H1 (cell line): Measurements from ENCODE around the gene RRBP1. TPM values are rescaled to one million over a fixed set of nuclear protein-coding genes. Genes with fewer than 3 reads are reported as not detected.

Experiments
- CTCF ChIA-PET: fragments of 300-600 bp; sonication (Branson Sonifier 250); formaldehyde crosslinking; loops from one replicate; lab custom pipeline; 2021; ENCODE audit not compliant: partially characterized antibody; lab: Charles Lee
- POLR2A ChIA-PET: fragments of 300-600 bp; sonication (Branson Sonifier 250); formaldehyde crosslinking; loops from one replicate; lab custom pipeline; 2021; ENCODE audit warnings: inconsistent platforms; ENCODE audit not compliant: partially characterized antibody; lab: Charles Lee
- DNase-seq, 2 experiments: peaks; one replicate each; pipeline versions ENCODE4 v3.0.0 to v3.0.0-alpha.2; 2010 to 2022; ENCODE audit warnings: low spot score in 2 of 2, low read depth in 1 of 2, mixed read lengths in 1 of 2
- FAIRE-seq: peaks from 2 replicates; lab custom pipeline; 2011; peaks lifted over from hg19 to GRCh38; lab: Jason Lieb, UNC
- H2AFZ ChIP-seq: 2 replicates; pipeline ENCODE4 v1.8.1; 2012; ENCODE audit warnings: low read length, inconsistent platforms
- H2AK5ac ChIP-seq: 2 replicates; pipeline ENCODE4 v1.6.1; 2013; ENCODE audit warnings: low read depth, low read length
- H2BK120ac ChIP-seq: replicated peaks from 2 replicates; pipeline ENCODE3; 2013; ENCODE audit warnings: low read depth, low read length, inconsistent platforms
- H2BK12ac ChIP-seq: 2 replicates; pipeline ENCODE4 v1.6.1; 2013; ENCODE audit warnings: low read depth, low read length
- H2BK15ac ChIP-seq: 2 replicates; pipeline ENCODE4 v1.6.1; 2013; ENCODE audit warnings: low read length
- H2BK20ac ChIP-seq: 2 replicates; pipeline ENCODE4 v1.6.1; 2013; ENCODE audit warnings: low read length
- H2BK5ac ChIP-seq: 2 replicates; pipeline ENCODE4 v1.6.1; 2013; ENCODE audit warnings: low read depth, low read length
- H3K14ac ChIP-seq: 2 replicates; pipeline ENCODE4 v1.6.1; 2013; ENCODE audit warnings: inconsistent platforms; ENCODE audit not compliant: insufficient read length
- H3K18ac ChIP-seq: 2 replicates; pipeline ENCODE4 v1.6.1; 2013; ENCODE audit warnings: low read length; ENCODE audit errors: extremely low read depth
- H3K23ac ChIP-seq: 2 replicates; pipeline ENCODE4 v1.6.1; 2013; ENCODE audit warnings: inconsistent platforms; ENCODE audit not compliant: insufficient read length
- H3K23me2 ChIP-seq: 2 replicates; pipeline ENCODE4 v1.6.1; 2013; ENCODE audit warnings: low read depth, low read length
- H3K27ac ChIP-seq: 2 replicates; pipeline ENCODE4 v1.6.1; 2011; ENCODE audit warnings: low read depth, low read length, inconsistent platforms
- H3K27me3 ChIP-seq, 4 experiments: replicated peaks in 1 of 4; 1 replicate in 1 of 4; 2 replicates in 3 of 4; pipeline versions ENCODE4 v1.6.1 to v1.8.1; 2011 to 2013; ENCODE audit warnings: low read length in 3 of 4, mild to moderate bottlenecking in 3 of 4, inconsistent platforms in 2 of 4, mixed read lengths in 2 of 4, moderate library complexity in 1 of 4; ENCODE audit not compliant: control insufficient read depth in 3 of 4, insufficient read depth in 3 of 4; ENCODE audit errors: extremely low read depth in 1 of 4
- H3K36me3 ChIP-seq, 4 experiments: 2 replicates each; pipeline versions ENCODE4 v1.6.1 to v1.8.1; 2011 to 2013; ENCODE audit warnings: mild to moderate bottlenecking in 4 of 4, low read length in 3 of 4, moderate library complexity in 2 of 4, control low read depth in 1 of 4, inconsistent platforms in 1 of 4; ENCODE audit not compliant: insufficient read depth in 4 of 4, control insufficient read depth in 2 of 4
- H3K4ac ChIP-seq: replicated peaks from 2 replicates; pipeline ENCODE3; 2013; ENCODE audit warnings: low read length, low read depth, mixed read lengths, inconsistent platforms; ENCODE audit not compliant: insufficient read length
- H3K4me1 ChIP-seq, 4 experiments: replicated peaks in 1 of 4; 1 replicate in 1 of 4; 2 replicates in 3 of 4; pipeline versions ENCODE4 v1.6.1 to v1.8.1; 2011 to 2013; ENCODE audit warnings: low read length in 3 of 4, inconsistent platforms in 2 of 4, mixed read lengths in 1 of 4; ENCODE audit not compliant: insufficient read depth in 4 of 4, control insufficient read depth in 3 of 4
- H3K4me2 ChIP-seq, 2 experiments: 2 replicates each; pipeline versions ENCODE4 v1.6.1 to v1.8.1; 2011 to 2013; ENCODE audit warnings: low read depth in 2 of 2, low read length in 2 of 2, control low read depth in 1 of 2, inconsistent platforms in 1 of 2, mild to moderate bottlenecking in 1 of 2; ENCODE audit not compliant: insufficient read depth in 1 of 2
- H3K4me3 ChIP-seq, 4 experiments: fragments of 200-600, 300-600 bp in 1 of 4; sonication (generic), shearing (Covaris generic), sonication (Bioruptor Twin) in 1 of 4; 2 replicates each; pipeline versions ENCODE4 v1.5.1 to v1.8.1; 2011 to 2016; ENCODE audit warnings: low read length in 4 of 4, low read depth in 3 of 4, control low read depth in 2 of 4, inconsistent platforms in 2 of 4, mild to moderate bottlenecking in 2 of 4, mixed read lengths in 1 of 4, moderate library complexity in 1 of 4; ENCODE audit not compliant: insufficient read depth in 2 of 4; ENCODE audit errors: extremely low read depth in 1 of 4
- H3K56ac ChIP-seq: replicated peaks from 2 replicates; pipeline ENCODE3; 2013; ENCODE audit warnings: low read depth, mild to moderate bottlenecking, mixed read lengths, low read length, inconsistent platforms; ENCODE audit not compliant: insufficient read length
- H3K79me1 ChIP-seq: 2 replicates; pipeline ENCODE4 v1.6.1; 2013; ENCODE audit warnings: low read depth, low read length, control low read depth
- H3K79me2 ChIP-seq, 2 experiments: 2 replicates each; pipeline versions ENCODE4 v1.6.1 to v1.8.1; 2012 to 2013; ENCODE audit warnings: low read length in 2 of 2, mild to moderate bottlenecking in 2 of 2, inconsistent platforms in 1 of 2; ENCODE audit not compliant: insufficient read depth in 2 of 2, control insufficient read depth in 1 of 2
- H3K9ac ChIP-seq, 4 experiments: replicated peaks in 1 of 4; 1 replicate in 1 of 4; 2 replicates in 3 of 4; pipeline versions ENCODE4 v1.6.1 to v1.8.1; 2011 to 2013; ENCODE audit warnings: low read depth in 3 of 4, low read length in 3 of 4, control low read depth in 2 of 4, mild to moderate bottlenecking in 2 of 4, moderate library complexity in 2 of 4, inconsistent platforms in 1 of 4; ENCODE audit errors: extremely low read depth in 1 of 4
- H3K9me3 ChIP-seq, 2 experiments: 2 replicates each; pipeline versions ENCODE4 v1.6.1 to v1.8.1; 2012 to 2013; ENCODE audit warnings: mild to moderate bottlenecking in 2 of 2, moderate library complexity in 2 of 2, control low read depth in 1 of 2, inconsistent platforms in 1 of 2, low read depth in 1 of 2, low read length in 1 of 2, mixed read lengths in 1 of 2; ENCODE audit not compliant: insufficient read depth in 2 of 2
- H4K20me1 ChIP-seq, 2 experiments: replicated peaks in 1 of 2; 2 replicates each; pipeline versions ENCODE3 to v1.8.1; 2011 to 2013; ENCODE audit warnings: inconsistent platforms in 2 of 2, low read length in 2 of 2, mild to moderate bottlenecking in 1 of 2; ENCODE audit not compliant: insufficient read depth in 2 of 2, control insufficient read depth in 1 of 2
- H4K5ac ChIP-seq: 2 replicates; pipeline ENCODE4 v1.6.1; 2013; ENCODE audit warnings: low read length, low read depth, mixed read lengths, inconsistent platforms; ENCODE audit not compliant: insufficient read length
- H4K8ac ChIP-seq: 2 replicates; pipeline ENCODE4 v1.8.0; 2013; ENCODE audit warnings: mild to moderate bottlenecking, moderate library complexity, low read length, inconsistent platforms; ENCODE audit not compliant: insufficient read depth; ENCODE audit errors: extremely low read depth
- H4K91ac ChIP-seq: replicated peaks from 2 replicates; pipeline ENCODE3; 2013; ENCODE audit warnings: low read length, mixed read lengths, inconsistent platforms; ENCODE audit not compliant: insufficient read length
- CEBPB ChIP-seq: IDR thresholded peaks from 2 replicates; pipeline ENCODE4 v1.6.1; 2012; ENCODE audit warnings: low read depth, low read length
- CTBP2 ChIP-seq: IDR thresholded peaks from 2 replicates; pipeline ENCODE4 v1.7.0; 2011; ENCODE audit warnings: borderline replicate concordance, mild to moderate bottlenecking, moderate library complexity, mixed read lengths, low read length; ENCODE audit not compliant: insufficient read depth, insufficient read length
- SIX5 ChIP-seq: IDR thresholded peaks from 2 replicates; pipeline ENCODE4 v1.6.1; 2011; ENCODE audit warnings: mild to moderate bottlenecking, low read depth, low read length
- WGBS, 2 experiments: shearing (Covaris generic) in 1 of 2; methylation state at CpG; one replicate each; pipeline versions ENCODE4 v1.1.6 to v1.1.7; 2013 to 2015; ENCODE audit warnings: low lambda C conversion rate in 2 of 2, mixed read lengths in 2 of 2, inconsistent platforms in 1 of 2, low coverage in 1 of 2, missing lambda C conversion rate in 1 of 2; ENCODE audit not compliant: insufficient replicate concordance in 2 of 2, insufficient coverage in 1 of 2, insufficient read length in 1 of 2; ENCODE audit errors: extremely low coverage in 1 of 2, missing lambda C conversion rate in 1 of 2; 5-methylcytosine and 5-hydroxymethylcytosine counted together
- polyA plus RNA-seq, 7 experiments: library from polyadenylated mRNA; depleted of rRNA in 3 of 7; stranded (reverse) in 5 of 7; unstranded in 2 of 7; fragments of >200 nt in 5 of 7; fragments of 200-250 nt in 2 of 7; gene quantifications; 1 replicate in 5 of 7; 2 replicates in 1 of 7; 4 replicates in 1 of 7; pipeline versions ENCODE4 v1.2.1 to v1.2.3, GENCODE V29; 2011 to 2013; ENCODE audit warnings: missing spikeins in 2 of 7, mixed read lengths in 2 of 7
- total RNA-seq: library from RNA; stranded (reverse); fragmentation: NEBNext Ultra II Directional; extraction: Animal tissue kit (Norgen Biotek cat#: 25700); gene quantifications from 2 replicates; pipeline ENCODE4 v1.2.1, GENCODE V29; 2021
- TF ChIP-seq, protein P1 (sequence below): IDR thresholded peaks from 2 replicates; pipeline ENCODE4 v1.6.1; 2012; ENCODE audit warnings: inconsistent platforms

The RRBP1 gene
- total and polyA plus RNA-seq, 2 of the 8 experiments (the other 6 are each of a cell fraction or from before 2014, with no cell fraction given) = 15.9 to 157 TPM

DNA sequence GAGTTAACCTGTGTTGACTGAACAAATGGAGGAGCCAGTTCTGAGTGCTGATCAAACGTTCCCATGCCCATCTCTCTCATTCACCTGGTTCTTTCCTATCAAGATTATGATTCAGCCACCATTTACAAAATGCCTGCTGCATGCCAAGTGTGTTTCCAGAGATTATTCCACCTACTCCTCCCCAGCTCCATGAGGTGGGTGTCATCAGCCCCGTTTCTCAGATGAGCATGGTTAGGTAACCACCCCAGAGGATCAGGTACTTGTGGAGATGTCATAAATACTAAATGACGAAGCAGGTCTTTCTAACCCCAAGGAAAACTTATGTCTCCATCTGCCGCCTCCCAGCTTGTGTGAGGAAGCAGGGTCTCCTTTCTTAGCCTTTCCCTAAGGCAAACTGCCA lies 19.8 kb upstream of the RRBP1 start:
- Histone ChIP-seq H4K8ac (no peak overlapping the region), H3K4me1 (no peaks in the 10 kb centered on the region), H3K36me3 (no peaks in the 10 kb centered on the region), H3K27me3 (no peaks in the 10 kb centered on the region)
- no peak for FAIRE-seq
- TF ChIP-seq CEBPB (no peak), SIX5 (no peak), CTBP2 (no peak)
- TF ChIP-seq, protein P1, sequence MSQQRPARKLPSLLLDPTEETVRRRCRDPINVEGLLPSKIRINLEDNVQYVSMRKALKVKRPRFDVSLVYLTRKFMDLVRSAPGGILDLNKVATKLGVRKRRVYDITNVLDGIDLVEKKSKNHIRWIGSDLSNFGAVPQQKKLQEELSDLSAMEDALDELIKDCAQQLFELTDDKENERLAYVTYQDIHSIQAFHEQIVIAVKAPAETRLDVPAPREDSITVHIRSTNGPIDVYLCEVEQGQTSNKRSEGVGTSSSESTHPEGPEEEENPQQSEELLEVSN = no peak
- TF ChIP-seq, all 59 proteins: peak for 0
- Histone ChIP-seq H3K56ac (no peak overlapping the region), H4K91ac (no peak overlapping the region), H3K9ac (no peak overlapping the region), H2BK12ac (no peak overlapping the region), H3K4ac (no peak overlapping the region), H4K5ac (no peak overlapping the region), H2AFZ (no peak overlapping the region), H3K9me3 (no peaks in the 10 kb centered on the region), H2BK15ac (no peak overlapping the region), H3K23me2 (0 out of 2 replicates have a peak, but pooled peaks cover 2% of the 10 kb centered on the region), H3K27ac (no peak overlapping the region), H4K20me1 (no peaks in the 10 kb centered on the region), H3K18ac (no peak overlapping the region), H3K79me2 (no peaks in the 10 kb centered on the region), H3K4me2 (no peak overlapping the region), H2BK20ac (no peak overlapping the region), H3K4me3 (no peak overlapping the region), H3K79me1 (no peaks in the 10 kb centered on the region), H2AK5ac (no peak overlapping the region), H3K14ac (no peak overlapping the region), H2BK120ac (no peak overlapping the region), H3K23ac (no peak overlapping the region), H2BK5ac (no peak overlapping the region)
- WGBS, 2 experiments = 88% methylated on average over 4 of the region's 4 CpGs; no CpG with 5 or more reads in 1 of the 2 experiments
- CTCF ChIA-PET = interaction anchor here (1.0 to 4.0 kb wide), 2 partner anchors 8 to 196 kb away, joined by 3 to 14 read pairs; no protein-coding TSS in a partner anchor
- POLR2A ChIA-PET = no interaction called here
- no peak for DNase-seq
